Liver (tissue), 9 donors: ENCODE results near the gene NRG2. TPM values are rescaled to one million over a fixed set of nuclear protein-coding genes. Genes with fewer than 3 reads are reported as not detected.

Experiments used
- DNase-seq: peaks from one replicate; pipeline ENCODE4 v3.0.0-alpha.2; 2017; ENCODE audit warnings: low spot score
- H3K27ac ChIP-seq, 2 donors: one replicate each; pipeline ENCODE4 v1.7.0; 2013; ENCODE audit warnings: inconsistent platforms in 2 of 2, low read length in 2 of 2, control low read depth in 1 of 2, low read depth in 1 of 2, mild to moderate bottlenecking in 1 of 2
- H3K27me3 ChIP-seq, 4 donors: one replicate each; pipeline versions ENCODE4 v1.6.1 to v1.7.0; 2013; ENCODE audit warnings: low read length in 3 of 4, inconsistent platforms in 1 of 4, mild to moderate bottlenecking in 1 of 4, moderate library complexity in 1 of 4; ENCODE audit not compliant: control insufficient read depth in 4 of 4, insufficient read depth in 4 of 4
- H3K36me3 ChIP-seq, 4 donors: one replicate each; pipeline versions ENCODE4 v1.6.1 to v1.7.0; 2013; ENCODE audit warnings: low read length in 3 of 4, mild to moderate bottlenecking in 3 of 4, low read depth in 1 of 4, moderate library complexity in 1 of 4; ENCODE audit not compliant: control insufficient read depth in 4 of 4, insufficient read depth in 3 of 4
- H3K4me1 ChIP-seq, 4 donors: one replicate each; pipeline versions ENCODE4 v1.6.1 to v1.7.0; 2013; ENCODE audit warnings: low read length in 3 of 4, mild to moderate bottlenecking in 3 of 4, moderate library complexity in 1 of 4; ENCODE audit not compliant: control insufficient read depth in 4 of 4, insufficient read depth in 4 of 4
- H3K4me3 ChIP-seq, 3 donors: one replicate each; pipeline versions ENCODE4 v1.6.1 to v1.7.0; 2013; ENCODE audit warnings: low read length in 3 of 3, control low read depth in 1 of 3, low read depth in 1 of 3, mild to moderate bottlenecking in 1 of 3
- H3K9ac ChIP-seq, 2 donors: one replicate each; pipeline ENCODE4 v1.7.0; 2013; ENCODE audit warnings: low read length in 2 of 2, mild to moderate bottlenecking in 2 of 2, moderate library complexity in 2 of 2, control low read depth in 1 of 2, low read depth in 1 of 2
- H3K9me3 ChIP-seq, 4 donors: one replicate each; pipeline versions ENCODE4 v1.6.1 to v1.7.0; 2013; ENCODE audit warnings: low read length in 3 of 4; ENCODE audit not compliant: control insufficient read depth in 4 of 4
- CTCF ChIP-seq: fragments of 150-350 bp; IDR thresholded peaks from 2 replicates; pipeline ENCODE4 v1.5.1; 2017; ENCODE audit warnings: improper control_type of control experiment, low read depth, low read length; ENCODE audit not compliant: missing input control
- HNF4A ChIP-seq, 2 donors: conservative IDR thresholded peaks; 2 replicates each; pipeline ENCODE4 v1.6.1; 2016; ENCODE audit warnings: antibody characterized with exemption in 2 of 2, mild to moderate bottlenecking in 2 of 2
- HNF4G ChIP-seq: IDR thresholded peaks from 2 replicates; pipeline ENCODE4 v1.6.1; 2016; ENCODE audit warnings: antibody characterized with exemption
- MAX ChIP-seq: IDR thresholded peaks from 2 replicates; pipeline ENCODE4 v1.6.1; 2016; ENCODE audit warnings: antibody characterized with exemption
- NR2F2 ChIP-seq: IDR thresholded peaks from 2 replicates; pipeline ENCODE4 v1.6.1; 2016; ENCODE audit warnings: antibody characterized with exemption
- RAD21 ChIP-seq, 2 donors: IDR thresholded peaks; 2 replicates each; pipeline ENCODE4 v1.6.1; 2016; ENCODE audit warnings: antibody characterized with exemption in 2 of 2, mild to moderate bottlenecking in 2 of 2
- REST ChIP-seq: IDR thresholded peaks from 2 replicates; pipeline ENCODE4 v1.6.1; 2016; ENCODE audit warnings: antibody characterized with exemption, mild to moderate bottlenecking
- RXRA ChIP-seq, 2 donors: IDR thresholded peaks; 2 replicates each; pipeline ENCODE4 v1.6.1; 2017 to 2018; ENCODE audit warnings: antibody characterized with exemption in 2 of 2, mild to moderate bottlenecking in 1 of 2
- SP1 ChIP-seq: IDR thresholded peaks from 2 replicates; pipeline ENCODE4 v1.6.1; 2018; ENCODE audit warnings: antibody characterized with exemption, mild to moderate bottlenecking
- TAF1 ChIP-seq: conservative IDR thresholded peaks from 2 replicates; pipeline ENCODE4 v1.6.1; 2016; ENCODE audit warnings: antibody characterized with exemption, mild to moderate bottlenecking
- YY1 ChIP-seq: IDR thresholded peaks from 2 replicates; pipeline ENCODE4 v1.6.1; 2016; ENCODE audit warnings: antibody characterized with exemption, mild to moderate bottlenecking
- WGBS: extraction: QIAGEN DNeasy Blood & Tissue Kit; methylation state at CpG from one replicate; pipeline ENCODE4 v1.1.7; 2013; 5-methylcytosine and 5-hydroxymethylcytosine counted together
- polyA plus RNA-seq, 2 donors: library from polyadenylated mRNA; stranded (reverse) in 1 of 2; unstranded in 1 of 2; fragments of 200-250 nt in 1 of 2; fragments of >200 nt in 1 of 2; fragmentation: Nextera tagmentation in 1 of 2; extraction: Ambion mirVana in 1 of 2; gene quantifications; one replicate each; pipeline versions ENCODE4 v1.2.1 to v1.2.3, GENCODE V29; 2013 to 2015
- total RNA-seq, 2 donors: library from RNA; depleted of rRNA; stranded (reverse); fragments of >200 nt; gene quantifications; one replicate each; pipeline ENCODE4 v1.2.3, GENCODE V29; 2014
- TF ChIP-seq, protein P1 (sequence below): IDR thresholded peaks from 2 replicates; pipeline ENCODE4 v1.6.1; 2016; ENCODE audit warnings: antibody characterized with exemption
- donor health status: healthy.
- donor health status: healthy.
- donor health status: healthy.
- donor health status: healthy.
- donor health status: healthy.

Gene NRG2
- total and polyA plus RNA-seq, 4 donors, result 0.07 to 0.08 TPM; not detected in 2

DNA sequence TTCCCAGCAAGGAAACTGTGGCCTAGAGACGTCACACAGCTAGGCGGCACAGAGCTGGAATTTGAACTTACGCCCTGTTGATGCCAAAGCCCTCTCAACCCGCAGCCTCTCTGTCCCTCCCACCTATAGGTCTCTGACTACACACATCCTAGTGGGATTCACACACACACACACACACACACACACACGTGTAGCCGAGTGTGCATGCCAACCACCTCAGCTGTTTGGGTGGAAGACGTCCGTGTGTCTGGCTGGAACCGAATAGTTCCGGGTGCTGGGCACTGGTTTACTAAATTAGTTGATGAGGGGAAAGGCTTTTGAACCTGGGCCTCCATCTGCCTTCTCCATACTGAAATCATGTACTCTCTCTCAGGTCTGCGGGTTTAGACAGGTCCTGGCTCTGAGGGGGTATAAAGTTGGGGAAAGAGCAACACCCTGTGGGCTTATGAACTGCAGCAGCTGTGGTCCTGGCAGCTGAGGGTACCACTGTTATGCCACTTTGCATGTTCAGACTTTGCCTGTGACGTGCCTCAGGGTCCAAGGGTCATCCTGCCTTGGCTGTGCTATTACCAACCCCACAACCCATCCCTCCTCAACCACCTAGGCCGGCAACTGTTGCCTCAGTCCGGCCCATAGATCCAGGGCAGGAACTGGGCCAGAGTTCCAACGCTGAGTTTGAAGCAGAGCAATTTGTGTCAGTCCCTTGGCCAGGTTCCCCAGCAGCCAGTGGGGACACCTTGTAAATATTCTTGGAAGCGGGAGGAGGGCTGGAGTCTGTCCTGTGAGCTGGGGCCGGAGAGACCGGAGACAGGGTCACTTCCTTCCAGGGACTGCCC, 197.0 kb downstream of the NRG2 start:
- Histone ChIP-seq H3K4me1 (peaks cover 5 to 12% (median 9%) of the 10 kb centered on the region in 4 donors), H3K9me3 (no peaks in the 10 kb centered on the region), H3K36me3 (no peaks in the 10 kb centered on the region), H3K27me3 (no peaks in the 10 kb centered on the region), H3K9ac (no peak overlapping the region), H3K27ac (no peak overlapping the region), H3K4me3 (no peak overlapping the region)
- 62% methylated on average over 18 of the region's 18 CpGs for WGBS
- TF ChIP-seq TAF1, result no peak
- TF ChIP-seq YY1, result no peak
- peak; percentile 61 to 68 for TF ChIP-seq RXRA (IDR thresholded peaks at IDR 0.05)
- TF ChIP-seq HNF4G, result peak; percentile 27
- TF ChIP-seq SP1, result peak; percentile 66
- peak; percentile 23 for TF ChIP-seq NR2F2
- TF ChIP-seq HNF4A (conservative IDR thresholded peaks at IDR 0.05), result peak; percentile 83
- no peak for DNase-seq

GRCh38 chr5:139844472-139845145, 198.5 kb downstream of the NRG2 start:
- 55% methylated on average over 18 of the region's 18 CpGs for WGBS
- peak; percentile 63 for TF ChIP-seq CTCF
- peak; percentile 66 to 82 for TF ChIP-seq RAD21 (IDR thresholded peaks at IDR 0.05)
- TF ChIP-seq MAX, result no peak

DNA sequence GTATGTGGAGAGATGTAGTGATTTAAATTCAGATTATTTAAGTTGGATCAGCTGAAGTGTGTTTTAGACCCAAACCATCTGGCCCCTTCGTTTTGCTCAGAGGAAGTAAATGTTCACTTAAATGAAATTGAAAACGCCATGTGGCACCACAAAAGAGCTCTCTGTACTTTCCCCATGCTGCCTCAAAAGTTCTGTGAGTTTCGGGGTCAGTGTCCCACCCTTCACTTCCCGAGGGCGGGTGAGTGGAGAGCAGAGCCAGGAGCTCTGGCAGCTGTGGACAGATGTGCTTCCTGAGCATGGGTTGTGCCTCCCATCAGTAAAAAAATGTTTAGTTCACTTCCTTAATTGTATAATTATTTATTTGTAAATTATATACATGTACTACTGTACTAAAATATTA, 199.1 kb downstream of the NRG2 start:
- WGBS, result 55% methylated on average over 5 of the region's 5 CpGs

More at GRCh38 chr5:139844472-139845145, 198.5 kb downstream of the NRG2 start:
- Histone ChIP-seq H3K4me3 (no peak overlapping the region), H3K27me3 (no peaks in the 10 kb centered on the region), H3K4me1 (peaks cover 5 to 12% (median 9%) of the 10 kb centered on the region in 4 donors), H3K27ac (no peak overlapping the region), H3K9me3 (no peaks in the 10 kb centered on the region), H3K9ac (no peak overlapping the region), H3K36me3 (no peaks in the 10 kb centered on the region)
- DNase-seq, result peak; percentile 77

More for the DNA sequence above, 199.1 kb downstream of the NRG2 start:
- DNase-seq, result no peak
- Histone ChIP-seq H3K4me3 (no peak overlapping the region), H3K36me3 (no peaks in the 10 kb centered on the region), H3K9ac (no peak overlapping the region), H3K4me1 (peaks cover 5 to 12% (median 9%) of the 10 kb centered on the region in 4 donors), H3K27me3 (no peaks in the 10 kb centered on the region), H3K27ac (no peak overlapping the region), H3K9me3 (no peaks in the 10 kb centered on the region)
- TF ChIP-seq MAX (no peak), RAD21 (IDR thresholded peaks at IDR 0.05) (no peak), REST (no peak), YY1 (no peak)
- TF ChIP-seq, protein P1, sequence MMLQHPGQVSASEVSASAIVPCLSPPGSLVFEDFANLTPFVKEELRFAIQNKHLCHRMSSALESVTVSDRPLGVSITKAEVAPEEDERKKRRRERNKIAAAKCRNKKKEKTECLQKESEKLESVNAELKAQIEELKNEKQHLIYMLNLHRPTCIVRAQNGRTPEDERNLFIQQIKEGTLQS, result no peak
